GM23248 (cell line): ENCODE data around the gene KASH5. TPM values are rescaled to one million over a fixed set of nuclear protein-coding genes. Genes with fewer than 3 reads are reported as not detected.

ENCODE experiments used
- DNase-seq: peaks from one replicate; pipeline ENCODE4 v3.0.0-alpha.2; 2015
- H2AFZ ChIP-seq: fragments of 200-600 bp; sonication (generic); 2 replicates; pipeline ENCODE4 v1.6.1; 2016; ENCODE audit warnings: antibody characterized with exemption
- H3F3A ChIP-seq: fragments of 200-600 bp; sonication (generic); 2 replicates; pipeline ENCODE4 v1.6.1; 2016; ENCODE audit warnings: mild to moderate bottlenecking, antibody characterized with exemption, mixed run types; ENCODE audit not compliant: insufficient read depth
- H3K27ac ChIP-seq: fragments of 200-600 bp; sonication (generic); 2 replicates; pipeline ENCODE4 v1.5.1; 2016; ENCODE audit warnings: mild to moderate bottlenecking
- H3K27me3 ChIP-seq: fragments of 200-600 bp; sonication (generic); replicated peaks from 2 replicates; pipeline ENCODE4 v1.6.1; 2016; ENCODE audit warnings: mild to moderate bottlenecking; ENCODE audit not compliant: insufficient read depth
- H3K36me3 ChIP-seq: fragments of 200-600 bp; sonication (generic); 2 replicates; pipeline ENCODE4 v1.6.1; 2016; ENCODE audit warnings: low read depth, mild to moderate bottlenecking
- H3K4me1 ChIP-seq: fragments of 200-600 bp; sonication (generic); 2 replicates; pipeline ENCODE4 v1.6.1; 2016; ENCODE audit warnings: mild to moderate bottlenecking; ENCODE audit not compliant: insufficient read depth
- H3K4me2 ChIP-seq: fragments of 200-600 bp; sonication (generic); one replicate; pipeline ENCODE4 v1.6.1; 2016; ENCODE audit warnings: mild to moderate bottlenecking; ENCODE audit not compliant: unreplicated experiment
- H3K4me3 ChIP-seq: fragments of 200-600 bp; sonication (generic); 2 replicates; pipeline ENCODE4 v1.5.1; 2016; ENCODE audit warnings: mild to moderate bottlenecking
- H3K79me2 ChIP-seq: fragments of 200-600 bp; sonication (generic); 2 replicates; pipeline ENCODE4 v1.6.1; 2016; ENCODE audit warnings: mild to moderate bottlenecking; ENCODE audit not compliant: insufficient read depth
- H3K9ac ChIP-seq: fragments of 200-600 bp; sonication (generic); 2 replicates; pipeline ENCODE4 v1.6.1; 2016; ENCODE audit warnings: mild to moderate bottlenecking
- H3K9me2 ChIP-seq: fragments of 200-600 bp; sonication (generic); 2 replicates; pipeline ENCODE4 v1.6.1; 2016; ENCODE audit warnings: mixed run types, mild to moderate bottlenecking, moderate library complexity; ENCODE audit not compliant: insufficient read depth
- H3K9me3 ChIP-seq: fragments of 200-600 bp; sonication (generic); one replicate; pipeline ENCODE4 v1.6.1; 2017; ENCODE audit warnings: low read depth
- H4K20me1 ChIP-seq: fragments of 200-600 bp; sonication (generic); 2 replicates; pipeline ENCODE4 v1.6.0; 2016; ENCODE audit not compliant: insufficient read depth
- EZH2 ChIP-seq: fragments of 200-600 bp; sonication (generic); IDR thresholded peaks from 2 replicates; pipeline ENCODE4 v1.6.1; 2018; ENCODE audit warnings: antibody characterized with exemption, mild to moderate bottlenecking; ENCODE audit not compliant: insufficient read depth, poor library complexity, severe bottlenecking
- EZH2phosphoT487 ChIP-seq: fragments of 200-600 bp; sonication (generic); IDR thresholded peaks from 2 replicates; pipeline ENCODE4 v1.6.1; 2018; ENCODE audit warnings: antibody characterized with exemption, moderate library complexity, mild to moderate bottlenecking, low read depth; ENCODE audit not compliant: insufficient read depth
- WGBS, 2 experiments: methylation state at CpG; one replicate each; pipeline ENCODE4 v1.1.6; 2015 to 2017; ENCODE audit warnings: low lambda C conversion rate in 2 of 2, low coverage in 1 of 2; ENCODE audit errors: missing lambda C conversion rate in 2 of 2; 5-methylcytosine and 5-hydroxymethylcytosine counted together
- in situ Hi-C: fragments of 300-500 bp; cut with MboI; formaldehyde crosslinking; loops from 2 replicates; pipeline ENCODE4 v1.15.0; 2020
- polyA plus RNA-seq: library from polyadenylated mRNA; unstranded; fragments of >200 nt; fragmentation: Nextera tagmentation; extraction: Ambion mirVana; gene quantifications from 2 replicates; pipeline ENCODE4 v1.2.1, GENCODE V29; 2016
- total RNA-seq: library from RNA; depleted of rRNA; stranded (reverse); fragments of >200 nt; shearing (Covaris generic); gene quantifications from 2 replicates; pipeline ENCODE4 v1.2.3, GENCODE V29; 2014; rRNA removed

Gene KASH5
- total and polyA plus RNA-seq, 2 experiments from 2014 or later, result not detected

DNA sequence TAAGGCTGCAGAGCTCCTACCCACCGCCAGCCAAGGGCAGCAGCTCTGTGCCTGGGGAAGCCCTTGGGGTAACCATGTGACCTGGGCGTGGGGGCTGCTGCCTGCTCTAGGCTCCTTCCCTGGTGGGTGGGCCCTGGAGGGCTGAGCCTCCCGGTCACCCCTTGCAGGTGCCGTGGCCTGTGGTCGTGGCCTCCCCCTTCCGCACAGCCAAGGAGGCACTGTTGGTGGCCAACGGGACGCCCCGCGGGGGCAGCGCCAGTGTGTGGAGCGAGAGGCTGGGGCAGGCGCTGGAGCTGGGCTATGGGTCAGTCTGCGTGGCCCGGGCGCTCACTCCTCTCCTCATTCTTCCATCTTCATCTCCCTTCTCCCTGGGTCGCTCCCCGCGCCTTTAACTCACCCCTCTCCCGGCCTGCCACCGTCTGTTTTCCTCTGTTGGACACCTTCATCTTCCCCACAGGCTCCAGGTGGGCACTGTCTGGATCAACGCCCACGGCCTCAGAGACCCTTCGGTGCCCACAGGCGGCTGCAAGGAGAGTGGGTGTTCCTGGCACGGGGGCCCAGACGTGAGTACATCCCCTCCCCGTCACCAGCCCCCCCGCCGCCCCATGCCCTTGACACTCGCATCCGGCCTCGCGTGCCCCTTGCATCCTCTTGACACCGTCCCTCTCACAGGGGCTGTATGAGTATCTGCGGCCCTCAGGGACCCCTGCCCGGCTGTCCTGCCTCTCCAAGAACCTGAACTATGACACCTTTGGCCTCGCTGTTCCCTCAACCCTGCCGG, 76.1 kb downstream of the KASH5 start:
- Histone ChIP-seq H4K20me1 (no peaks in the 10 kb centered on the region), H3K9me3 (no peaks in the 10 kb centered on the region), H3K27ac (no peak overlapping the region), H3F3A (no peaks in the 10 kb centered on the region), H3K4me2 (no peak overlapping the region), H3K9ac (no peak overlapping the region), H3K36me3 (no peaks in the 10 kb centered on the region), H3K4me1 (no peaks in the 10 kb centered on the region), H3K9me2 (no peaks in the 10 kb centered on the region), H3K27me3 (no peaks in the 10 kb centered on the region), H2AFZ (no peak overlapping the region), H3K79me2 (no peaks in the 10 kb centered on the region), H3K4me3 (no peak overlapping the region)
- in situ Hi-C loops, result no loop called here
- no peak for DNase-seq
- WGBS, 2 experiments, result 88 to 90% methylated on average over 25 to 38 of the region's 39 CpGs
- TF ChIP-seq EZH2 (no peak), EZH2phosphoT487 (no peak)

DNA sequence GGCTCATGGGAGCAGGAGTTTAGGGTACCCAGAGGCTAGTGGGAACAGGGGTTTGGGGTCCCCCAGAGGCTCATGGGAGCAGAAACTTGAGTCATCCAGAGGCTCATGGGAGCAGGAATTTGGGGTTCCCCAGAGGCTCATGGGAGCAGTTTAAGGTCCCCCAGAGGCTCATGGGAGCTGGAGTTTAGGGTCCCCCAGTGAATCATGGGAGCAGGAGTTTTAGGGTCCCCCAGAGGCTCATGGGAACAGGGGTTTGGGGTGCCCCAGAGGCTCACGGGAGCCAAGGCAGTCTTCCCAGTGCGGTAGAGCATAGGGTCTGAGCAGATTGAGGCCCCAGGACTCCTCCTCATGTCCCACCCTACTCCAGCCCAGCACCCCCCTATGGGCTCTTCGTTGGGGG, 77.3 kb downstream of the KASH5 start:
- no peak for TF ChIP-seq EZH2phosphoT487
- TF ChIP-seq EZH2, result no peak
- Histone ChIP-seq H3K79me2 (no peaks in the 10 kb centered on the region), H3K27ac (no peak overlapping the region), H3F3A (no peaks in the 10 kb centered on the region), H3K4me3 (no peak overlapping the region), H3K27me3 (no peaks in the 10 kb centered on the region), H3K4me2 (no peak overlapping the region), H3K4me1 (no peaks in the 10 kb centered on the region), H3K36me3 (no peaks in the 10 kb centered on the region), H4K20me1 (no peaks in the 10 kb centered on the region), H2AFZ (no peak overlapping the region), H3K9ac (no peak overlapping the region), H3K9me3 (no peaks in the 10 kb centered on the region), H3K9me2 (no peaks in the 10 kb centered on the region)
- DNase-seq, result no peak
- in situ Hi-C loops, result no loop called here
- WGBS, 2 experiments, result 87 to 92% methylated on average over 3 of the region's 3 CpGs

Other genes starting within 250 kb of the KASH5 start
- gene HRC, start 232.9 kb upstream of the KASH5 start, total RNA-seq, result not detected in 2 replicates
- gene HRC, start 232.9 kb upstream of the KASH5 start, polyA plus RNA-seq, result 0.10 TPM in 1 of 2 replicates, not detected in the other
- 18.4 and 18.8 TPM in 2 replicates for gene TRPM4, start 230.5 kb upstream of the KASH5 start, total RNA-seq
- gene TRPM4, start 230.5 kb upstream of the KASH5 start, polyA plus RNA-seq, result 15.8 and 20.1 TPM in 2 replicates
- gene SLC6A16, start 63.1 kb upstream of the KASH5 start, total RNA-seq, result 0.51 TPM in 1 of 2 replicates, not detected in the other
- 0.40 TPM in 1 of 2 replicates, not detected in the other for gene SLC6A16, start 63.1 kb upstream of the KASH5 start, polyA plus RNA-seq
- gene CD37, start 52.8 kb upstream of the KASH5 start, total RNA-seq, result not detected in 2 replicates
- 1.8 and 2.4 TPM in 2 replicates for gene CD37, start 52.8 kb upstream of the KASH5 start, polyA plus RNA-seq
- 13.9 and 18.7 TPM in 2 replicates for gene TEAD2, start 25.8 kb upstream of the KASH5 start, total RNA-seq
- gene TEAD2, start 25.8 kb upstream of the KASH5 start, polyA plus RNA-seq, result 7.1 and 7.8 TPM in 2 replicates
- 0.63 TPM in 1 of 2 replicates, not detected in the other for gene DKKL1, start 24.4 kb upstream of the KASH5 start, total RNA-seq
- 0.30 TPM in 1 of 2 replicates, not detected in the other for gene DKKL1, start 24.4 kb upstream of the KASH5 start, polyA plus RNA-seq
- gene PTH2, start 35.2 kb downstream of the KASH5 start, total RNA-seq, result not detected in 2 replicates
- not detected in 2 replicates for gene PTH2, start 35.2 kb downstream of the KASH5 start, polyA plus RNA-seq
- gene GFY, start 37.1 kb downstream of the KASH5 start, total RNA-seq, result not detected in 2 replicates
- not detected in 2 replicates for gene GFY, start 37.1 kb downstream of the KASH5 start, polyA plus RNA-seq
- not detected in 2 replicates for gene SLC17A7, start 53.3 kb downstream of the KASH5 start, total RNA-seq
- gene SLC17A7, start 53.3 kb downstream of the KASH5 start, polyA plus RNA-seq, result not detected in 2 replicates
- gene PIH1D1, start 63.6 kb downstream of the KASH5 start, total RNA-seq, result 68.0 and 90.2 TPM in 2 replicates
- 73.5 and 79.9 TPM in 2 replicates for gene PIH1D1, start 63.6 kb downstream of the KASH5 start, polyA plus RNA-seq
- 30.4 and 43.8 TPM in 2 replicates for gene ALDH16A1, start 65.0 kb downstream of the KASH5 start, total RNA-seq
- 9.0 and 9.4 TPM in 2 replicates for gene ALDH16A1, start 65.0 kb downstream of the KASH5 start, polyA plus RNA-seq
- gene FLT3LG, start 86.0 kb downstream of the KASH5 start, total RNA-seq, result 1.3 and 1.6 TPM in 2 replicates
- gene FLT3LG, start 86.0 kb downstream of the KASH5 start, polyA plus RNA-seq, result 4.6 and 5.7 TPM in 2 replicates
- gene RPL13A, start 99.4 kb downstream of the KASH5 start, total RNA-seq, result 1,590 and 2,272 TPM in 2 replicates
- gene RPL13A, start 99.4 kb downstream of the KASH5 start, polyA plus RNA-seq, result 893 and 894 TPM in 2 replicates
- 1,666 and 2,372 TPM in 2 replicates for gene RPS11, start 108.2 kb downstream of the KASH5 start, total RNA-seq
- 813 and 832 TPM in 2 replicates for gene RPS11, start 108.2 kb downstream of the KASH5 start, polyA plus RNA-seq
- gene FCGRT, start 124.4 kb downstream of the KASH5 start, total RNA-seq, result 65.4 and 75.3 TPM in 2 replicates
- gene FCGRT, start 124.4 kb downstream of the KASH5 start, polyA plus RNA-seq, result 89.9 and 98.4 TPM in 2 replicates
- 570 and 656 TPM in 2 replicates for gene RCN3, start 139.8 kb downstream of the KASH5 start, total RNA-seq
- gene RCN3, start 139.8 kb downstream of the KASH5 start, polyA plus RNA-seq, result 779 and 813 TPM in 2 replicates
- 46.0 and 53.2 TPM in 2 replicates for gene NOSIP, start 192.3 kb downstream of the KASH5 start, total RNA-seq
- gene NOSIP, start 192.3 kb downstream of the KASH5 start, polyA plus RNA-seq, result 78.7 and 84.3 TPM in 2 replicates
- not detected in 2 replicates for gene PRRG2, start 193.1 kb downstream of the KASH5 start, total RNA-seq
- gene PRRG2, start 193.1 kb downstream of the KASH5 start, polyA plus RNA-seq, result 0.13 and 0.18 TPM in 2 replicates
- 2.7 and 2.9 TPM in 2 replicates for gene PRR12, start 202.9 kb downstream of the KASH5 start, total RNA-seq
- gene PRR12, start 202.9 kb downstream of the KASH5 start, polyA plus RNA-seq, result 0.85 and 0.86 TPM in 2 replicates